Measurements from ENCODE around the gene IGSF8. TPM values are rescaled to one million over a fixed set of nuclear protein-coding genes. Genes with fewer than 3 reads are reported as not detected.

Gene IGSF8
- total RNA-seq, 1 donor from 2014 or later: 24.0 TPM

GRCh38 chr1:160062230-160062532, 36.2 kb downstream of the IGSF8 start:
- Mint-ChIP-seq H3K9me3 (ENCODE audit: unreplicated experiment) (no peaks in the 10 kb centered on the region), H3K27ac (ENCODE audit: unreplicated experiment) (no peak overlapping the region), H3K4me1 (ENCODE audit: unreplicated experiment) (no peaks in the 10 kb centered on the region), H3K36me3 (ENCODE audit: unreplicated experiment) (no peaks in the 10 kb centered on the region), H3K4me3 (ENCODE audit: unreplicated experiment) (no peak overlapping the region), H3K27me3 (ENCODE audit: unreplicated experiment) (peaks cover 74% of the 10 kb centered on the region)
- no peak for DNase-seq (ENCODE audit: extremely low spot score, unreplicated experiment)
- TF ChIP-seq, protein P1, sequence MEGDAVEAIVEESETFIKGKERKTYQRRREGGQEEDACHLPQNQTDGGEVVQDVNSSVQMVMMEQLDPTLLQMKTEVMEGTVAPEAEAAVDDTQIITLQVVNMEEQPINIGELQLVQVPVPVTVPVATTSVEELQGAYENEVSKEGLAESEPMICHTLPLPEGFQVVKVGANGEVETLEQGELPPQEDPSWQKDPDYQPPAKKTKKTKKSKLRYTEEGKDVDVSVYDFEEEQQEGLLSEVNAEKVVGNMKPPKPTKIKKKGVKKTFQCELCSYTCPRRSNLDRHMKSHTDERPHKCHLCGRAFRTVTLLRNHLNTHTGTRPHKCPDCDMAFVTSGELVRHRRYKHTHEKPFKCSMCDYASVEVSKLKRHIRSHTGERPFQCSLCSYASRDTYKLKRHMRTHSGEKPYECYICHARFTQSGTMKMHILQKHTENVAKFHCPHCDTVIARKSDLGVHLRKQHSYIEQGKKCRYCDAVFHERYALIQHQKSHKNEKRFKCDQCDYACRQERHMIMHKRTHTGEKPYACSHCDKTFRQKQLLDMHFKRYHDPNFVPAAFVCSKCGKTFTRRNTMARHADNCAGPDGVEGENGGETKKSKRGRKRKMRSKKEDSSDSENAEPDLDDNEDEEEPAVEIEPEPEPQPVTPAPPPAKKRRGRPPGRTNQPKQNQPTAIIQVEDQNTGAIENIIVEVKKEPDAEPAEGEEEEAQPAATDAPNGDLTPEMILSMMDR (IDR thresholded peaks at IDR 0.05): no peak

- no peak for DNase-seq (ENCODE audit: extremely low spot score, unreplicated experiment)
- Mint-ChIP-seq H3K36me3 (ENCODE audit: unreplicated experiment) (no peaks in the 10 kb centered on the region), H3K4me1 (ENCODE audit: unreplicated experiment) (no peaks in the 10 kb centered on the region), H3K27me3 (ENCODE audit: unreplicated experiment) (peaks cover 75% of the 10 kb centered on the region), H3K9me3 (ENCODE audit: unreplicated experiment) (no peaks in the 10 kb centered on the region), H3K27ac (ENCODE audit: unreplicated experiment) (no peak overlapping the region), H3K4me3 (ENCODE audit: unreplicated experiment) (no peak overlapping the region)
- TF ChIP-seq, protein P1 (IDR thresholded peaks at IDR 0.05): no peak
Observed at GRCh38 chr1:160061369-160062229, 36.8 kb downstream of the IGSF8 start.

DNA sequence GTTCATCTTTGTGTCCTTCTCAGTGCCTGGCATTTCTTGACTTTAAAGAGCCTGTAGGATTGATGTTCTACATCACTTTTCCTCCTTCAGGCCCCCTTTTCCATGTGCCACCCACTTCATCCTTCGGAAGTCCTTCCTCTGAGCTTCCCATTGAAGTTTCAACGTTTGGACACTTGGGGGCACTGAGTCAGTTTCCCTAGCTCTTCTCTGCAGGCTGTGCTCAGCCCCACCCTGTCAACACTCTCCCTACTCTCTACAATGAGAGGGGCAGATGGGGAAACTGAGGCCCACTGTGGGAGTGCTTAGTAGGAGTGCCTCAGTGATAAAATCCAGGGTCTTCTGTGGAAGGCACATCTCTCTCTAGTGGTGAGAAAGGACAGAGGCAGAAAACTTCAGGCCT, 40.3 kb downstream of the IGSF8 start:
- no peak overlapping the region for H3K4me3 Mint-ChIP-seq (ENCODE audit: unreplicated experiment)
- no peaks in the 10 kb centered on the region for H3K4me1 Mint-ChIP-seq (ENCODE audit: unreplicated experiment)
- TF ChIP-seq, protein P1 (IDR thresholded peaks at IDR 0.05): peak; percentile 28
- H3K27me3 Mint-ChIP-seq (ENCODE audit: unreplicated experiment): peaks cover 76% of the 10 kb centered on the region
- no peak for DNase-seq (ENCODE audit: extremely low spot score, unreplicated experiment)
- no peaks in the 10 kb centered on the region for H3K9me3 Mint-ChIP-seq (ENCODE audit: unreplicated experiment)
- no peaks in the 10 kb centered on the region for H3K36me3 Mint-ChIP-seq (ENCODE audit: unreplicated experiment)
- no peak overlapping the region for H3K27ac Mint-ChIP-seq (ENCODE audit: unreplicated experiment)

GRCh38 chr1:160056648-160057169, 41.7 kb downstream of the IGSF8 start:
- Mint-ChIP-seq H3K27me3 (ENCODE audit: unreplicated experiment) (peaks cover 79% of the 10 kb centered on the region), H3K4me3 (ENCODE audit: unreplicated experiment) (no peak overlapping the region), H3K27ac (ENCODE audit: unreplicated experiment) (no peak overlapping the region), H3K36me3 (ENCODE audit: unreplicated experiment) (no peaks in the 10 kb centered on the region), H3K9me3 (ENCODE audit: unreplicated experiment) (no peaks in the 10 kb centered on the region), H3K4me1 (ENCODE audit: unreplicated experiment) (no peaks in the 10 kb centered on the region)
- DNase-seq (ENCODE audit: extremely low spot score, unreplicated experiment): no peak
- TF ChIP-seq, protein P1 (IDR thresholded peaks at IDR 0.05): no peak

DNA sequence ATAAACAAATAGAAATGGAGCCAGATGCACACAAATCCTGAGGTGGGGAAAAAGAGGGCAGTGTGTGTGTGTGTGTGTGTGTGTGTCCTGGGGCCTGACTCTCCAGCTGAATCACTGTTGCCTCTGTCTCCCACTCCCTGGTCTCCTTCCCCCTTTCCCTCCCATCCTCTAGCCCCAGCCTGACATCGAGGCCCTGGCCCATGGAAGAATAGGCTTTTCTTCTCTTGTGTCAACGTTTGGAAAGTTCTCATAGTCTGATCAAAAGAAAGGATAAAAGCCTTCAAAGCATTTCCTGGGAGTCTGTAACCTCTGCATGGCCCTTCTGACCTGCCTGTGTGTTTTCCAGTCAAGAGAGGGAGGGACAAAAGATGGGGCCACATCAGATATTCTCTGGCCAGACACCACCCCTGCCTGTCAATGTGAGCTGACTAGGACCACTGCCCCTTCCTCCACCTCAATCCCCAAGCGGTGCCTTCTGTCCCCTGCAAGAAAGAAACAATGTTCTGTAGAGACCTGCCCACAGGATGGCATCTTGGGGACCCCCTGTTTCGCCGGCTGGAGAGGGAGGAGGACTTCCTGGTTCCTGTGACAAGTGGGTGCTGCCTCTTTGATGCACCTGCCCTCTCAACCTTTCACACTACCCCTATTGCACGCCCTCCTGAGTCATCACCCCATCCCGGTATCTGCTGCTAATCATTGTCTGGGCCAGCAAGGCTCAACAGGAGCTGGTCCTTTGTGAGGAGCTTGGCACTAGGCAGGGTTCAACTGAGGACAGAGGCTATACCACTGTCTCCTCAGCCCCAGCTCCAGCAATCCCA, 44.7 kb downstream of the IGSF8 start:
- no peak for DNase-seq (ENCODE audit: extremely low spot score, unreplicated experiment)
- H3K27ac Mint-ChIP-seq (ENCODE audit: unreplicated experiment): no peak overlapping the region
- H3K9me3 Mint-ChIP-seq (ENCODE audit: unreplicated experiment): no peaks in the 10 kb centered on the region
- H3K4me3 Mint-ChIP-seq (ENCODE audit: unreplicated experiment): no peak overlapping the region
- no peaks in the 10 kb centered on the region for H3K4me1 Mint-ChIP-seq (ENCODE audit: unreplicated experiment)
- peaks cover 81% of the 10 kb centered on the region for H3K27me3 Mint-ChIP-seq (ENCODE audit: unreplicated experiment)
- TF ChIP-seq, protein P1 (IDR thresholded peaks at IDR 0.05): no peak
- no peaks in the 10 kb centered on the region for H3K36me3 Mint-ChIP-seq (ENCODE audit: unreplicated experiment)
